ENCODE data around the gene DNER. TPM values are rescaled to one million over a fixed set of nuclear protein-coding genes. Genes with fewer than 3 reads are reported as not detected.

The DNER gene
- total RNA-seq, 1 donor from 2014 or later, result not detected

DNA sequence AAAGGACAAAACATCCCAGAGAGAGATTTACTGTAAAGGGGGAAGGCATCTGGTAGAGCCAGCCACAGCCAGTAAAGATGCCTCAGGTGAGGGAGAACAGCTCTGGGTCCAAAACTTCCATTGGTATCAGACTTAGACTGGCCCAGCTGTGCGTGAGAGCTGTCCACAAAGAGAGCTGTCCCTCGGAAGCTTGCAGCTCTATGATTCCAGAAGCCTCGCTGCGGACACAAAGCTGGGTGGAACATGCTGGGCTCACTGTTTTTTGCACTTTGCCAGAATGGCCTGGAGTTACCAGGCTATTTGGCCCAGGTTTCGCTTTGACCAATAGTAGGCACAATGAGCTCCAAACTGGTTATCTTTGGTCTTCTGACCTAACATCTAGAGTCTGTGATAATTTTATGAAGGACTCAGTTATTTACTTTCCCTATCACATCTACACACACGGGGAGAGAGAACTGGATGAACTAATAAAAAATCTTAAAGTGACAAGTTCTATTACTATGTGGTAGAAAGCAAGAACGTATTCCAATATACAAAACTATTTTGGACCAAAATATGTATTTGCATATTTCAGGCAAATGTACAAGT, 101.9 kb downstream of the DNER start:
- no peaks in the 10 kb centered on the region for H3K4me1 Mint-ChIP-seq
- no peaks in the 10 kb centered on the region for H3K27me3 Mint-ChIP-seq
- TF ChIP-seq CTCF (IDR thresholded peaks at IDR 0.05), result no peak
- POLR2A ChIA-PET, result no interaction called here
- H3K4me3 Mint-ChIP-seq, result no peak overlapping the region
- DNase-seq (no peak), ATAC-seq (ENCODE audit: low read depth) (no peak)
- H3K9me3 Mint-ChIP-seq, result no peaks in the 10 kb centered on the region
- intact Hi-C loops (cut with micrococcal nuclease), result no loop called here
- CTCF ChIA-PET, result no interaction called here
- H3K27ac Mint-ChIP-seq, result no peak overlapping the region
- H3K36me3 Mint-ChIP-seq (ENCODE audit: low read depth), result no peaks in the 10 kb centered on the region

DNA sequence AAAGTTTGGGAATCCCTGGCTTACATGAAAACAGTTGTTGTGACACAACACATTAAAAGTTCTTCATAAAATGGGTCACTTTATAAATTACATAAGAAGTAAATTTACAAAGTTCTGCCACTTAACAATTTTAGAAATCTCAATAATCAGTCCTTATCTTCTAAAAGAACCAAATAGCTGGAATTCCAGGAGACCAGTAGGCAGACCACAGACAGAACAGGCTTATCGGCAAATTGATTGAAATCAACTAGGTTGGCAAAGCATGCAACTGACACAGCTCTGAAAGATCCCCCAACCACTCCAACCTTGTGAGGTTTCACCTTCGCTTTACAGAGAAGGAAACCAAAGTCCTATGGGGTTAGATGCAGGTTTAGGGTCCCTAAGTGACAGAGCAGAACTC, 103.0 kb downstream of the DNER start:
- intact Hi-C loops (cut with micrococcal nuclease), result no loop called here
- POLR2A ChIA-PET, result no interaction called here
- DNase-seq (no peak), ATAC-seq (ENCODE audit: low read depth) (no peak)
- Mint-ChIP-seq H3K4me1 (no peaks in the 10 kb centered on the region), H3K27ac (no peak overlapping the region), H3K27me3 (no peaks in the 10 kb centered on the region), H3K36me3 (ENCODE audit: low read depth) (no peaks in the 10 kb centered on the region), H3K9me3 (no peaks in the 10 kb centered on the region), H3K4me3 (no peak overlapping the region)
- no peak for TF ChIP-seq CTCF (IDR thresholded peaks at IDR 0.05)
- CTCF ChIA-PET, result no interaction called here

GRCh38 chr2:229610872-229611271, 103.5 kb downstream of the DNER start:
- no peak overlapping the region for H3K4me3 Mint-ChIP-seq
- POLR2A ChIA-PET, result no interaction called here
- ATAC-seq (ENCODE audit: low read depth) (no peak), DNase-seq (no peak)
- H3K36me3 Mint-ChIP-seq (ENCODE audit: low read depth), result no peaks in the 10 kb centered on the region
- CTCF ChIA-PET, result no interaction called here
- peaks cover 2% of the 10 kb centered on the region for H3K27me3 Mint-ChIP-seq
- no peaks in the 10 kb centered on the region for H3K9me3 Mint-ChIP-seq
- H3K4me1 Mint-ChIP-seq, result no peaks in the 10 kb centered on the region
- H3K27ac Mint-ChIP-seq, result no peak overlapping the region
- TF ChIP-seq CTCF (IDR thresholded peaks at IDR 0.05), result no peak
- intact Hi-C loops (cut with micrococcal nuclease), result no loop called here

GRCh38 chr2:229610333-229610732, 104.0 kb downstream of the DNER start:
- intact Hi-C loops (cut with micrococcal nuclease), result no loop called here
- Mint-ChIP-seq H3K4me3 (no peak overlapping the region), H3K4me1 (no peaks in the 10 kb centered on the region), H3K27ac (no peak overlapping the region), H3K36me3 (ENCODE audit: low read depth) (no peaks in the 10 kb centered on the region), H3K27me3 (peaks cover 2% of the 10 kb centered on the region), H3K9me3 (no peaks in the 10 kb centered on the region)
- ChIA-PET CTCF (no interaction called here), POLR2A (no interaction called here)
- ATAC-seq (ENCODE audit: low read depth) (no peak), DNase-seq (no peak)
- TF ChIP-seq CTCF (IDR thresholded peaks at IDR 0.05), result no peak

DNA sequence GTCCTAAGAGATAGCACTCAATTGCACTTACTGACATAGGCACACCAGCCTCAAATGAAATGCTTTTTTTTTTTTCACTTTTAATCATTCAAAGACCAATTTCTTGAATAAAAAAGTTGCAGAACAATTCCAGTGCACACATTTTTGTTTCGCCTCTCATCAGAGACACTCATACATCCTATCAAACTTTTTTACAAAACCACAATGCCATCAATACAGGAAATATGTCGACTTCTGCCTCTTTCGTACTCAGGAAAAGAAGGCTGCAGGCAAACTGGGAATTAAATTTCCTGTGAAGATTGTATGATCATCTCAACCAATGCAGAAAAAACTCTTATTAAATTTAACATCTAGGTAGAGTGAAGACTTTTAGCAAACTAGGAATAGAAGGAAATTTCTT, 112.4 kb downstream of the DNER start:
- Mint-ChIP-seq H3K4me1 (no peaks in the 10 kb centered on the region), H3K27ac (no peak overlapping the region), H3K9me3 (no peaks in the 10 kb centered on the region), H3K36me3 (ENCODE audit: low read depth) (no peaks in the 10 kb centered on the region), H3K4me3 (no peak overlapping the region), H3K27me3 (peaks cover 15% of the 10 kb centered on the region)
- ChIA-PET CTCF (no interaction called here), POLR2A (no interaction called here)
- TF ChIP-seq CTCF (IDR thresholded peaks at IDR 0.05), result no peak
- DNase-seq, result no peak
- intact Hi-C loops (cut with micrococcal nuclease), result no loop called here
- ATAC-seq (ENCODE audit: low read depth), result no peak
